Suprapubic skin (tissue), 3 donors: Measurements from ENCODE around the gene LRP3.

Experiments used
- EP300 ChIP-seq: sonication (generic); formaldehyde crosslinking; IDR thresholded peaks from one replicate; pipeline ENCODE4 v1.6.1; 2017; ENCODE audit warnings: antibody characterized with exemption
- POLR2A ChIP-seq, 2 donors: fragments of 450-650 bp; IDR thresholded peaks; one replicate each; pipeline ENCODE4 v1.6.1; 2017; ENCODE audit warnings: antibody characterized with exemption in 2 of 2, mild to moderate bottlenecking in 2 of 2, moderate library complexity in 2 of 2
- TF ChIP-seq, protein P1 (sequence below), 2 donors: fragments of 200-600 bp in 1 of 2; fragments of 450-650 bp in 1 of 2; sonication (generic) in 1 of 2; IDR thresholded peaks; one replicate each; pipeline ENCODE4 v1.5.1; 2016 to 2019; ENCODE audit warnings: antibody characterized with exemption in 2 of 2, mild to moderate bottlenecking in 1 of 2, moderate library complexity in 1 of 2

GRCh38 chr19:33252971-33253370 is 58.8 kb downstream of the LRP3 start:
- TF ChIP-seq, protein P1, sequence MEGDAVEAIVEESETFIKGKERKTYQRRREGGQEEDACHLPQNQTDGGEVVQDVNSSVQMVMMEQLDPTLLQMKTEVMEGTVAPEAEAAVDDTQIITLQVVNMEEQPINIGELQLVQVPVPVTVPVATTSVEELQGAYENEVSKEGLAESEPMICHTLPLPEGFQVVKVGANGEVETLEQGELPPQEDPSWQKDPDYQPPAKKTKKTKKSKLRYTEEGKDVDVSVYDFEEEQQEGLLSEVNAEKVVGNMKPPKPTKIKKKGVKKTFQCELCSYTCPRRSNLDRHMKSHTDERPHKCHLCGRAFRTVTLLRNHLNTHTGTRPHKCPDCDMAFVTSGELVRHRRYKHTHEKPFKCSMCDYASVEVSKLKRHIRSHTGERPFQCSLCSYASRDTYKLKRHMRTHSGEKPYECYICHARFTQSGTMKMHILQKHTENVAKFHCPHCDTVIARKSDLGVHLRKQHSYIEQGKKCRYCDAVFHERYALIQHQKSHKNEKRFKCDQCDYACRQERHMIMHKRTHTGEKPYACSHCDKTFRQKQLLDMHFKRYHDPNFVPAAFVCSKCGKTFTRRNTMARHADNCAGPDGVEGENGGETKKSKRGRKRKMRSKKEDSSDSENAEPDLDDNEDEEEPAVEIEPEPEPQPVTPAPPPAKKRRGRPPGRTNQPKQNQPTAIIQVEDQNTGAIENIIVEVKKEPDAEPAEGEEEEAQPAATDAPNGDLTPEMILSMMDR (IDR thresholded peaks at IDR 0.05) = no peak
- TF ChIP-seq EP300 (no peak), POLR2A (IDR thresholded peaks at IDR 0.05) (no peak)
